H9 (cell line): ENCODE data around the gene MEGF9. TPM values are rescaled to one million over a fixed set of nuclear protein-coding genes. Genes with fewer than 3 reads are reported as not detected.

ENCODE experiments used
- DNase-seq: peaks from one replicate; pipeline ENCODE4 v3.0.0-alpha.2; 2017
- H2AFZ ChIP-seq: one replicate; pipeline ENCODE4 v1.6.1; 2013; ENCODE audit warnings: mild to moderate bottlenecking, low read length, control low read depth, moderate library complexity
- H2AK5ac ChIP-seq: 2 replicates; pipeline ENCODE4 v1.6.1; 2013; ENCODE audit warnings: low read length, control low read depth, mixed read lengths; ENCODE audit not compliant: insufficient read length
- H2BK120ac ChIP-seq: one replicate; pipeline ENCODE4 v1.6.1; 2013; ENCODE audit warnings: low read depth, mild to moderate bottlenecking, low read length, control low read depth, inconsistent platforms; ENCODE audit not compliant: poor library complexity, severe bottlenecking
- H2BK12ac ChIP-seq: 2 replicates; pipeline ENCODE4 v1.6.1; 2013; ENCODE audit warnings: low read length, control low read depth, mixed read lengths, low read depth; ENCODE audit not compliant: insufficient read length
- H2BK15ac ChIP-seq: 2 replicates; pipeline ENCODE4 v1.6.1; 2013; ENCODE audit warnings: low read depth, low read length, control low read depth
- H2BK20ac ChIP-seq: one replicate; pipeline ENCODE4 v1.6.1; 2013; ENCODE audit warnings: low read depth, mild to moderate bottlenecking, low read length, control low read depth, inconsistent platforms; ENCODE audit not compliant: poor library complexity, severe bottlenecking
- H2BK5ac ChIP-seq: 2 replicates; pipeline ENCODE4 v1.6.1; 2013; ENCODE audit warnings: low read length, control low read depth, mixed read lengths; ENCODE audit not compliant: insufficient read length
- H3K14ac ChIP-seq: 2 replicates; pipeline ENCODE4 v1.6.1; 2013; ENCODE audit warnings: low read length, control low read depth; ENCODE audit not compliant: insufficient read depth
- H3K18ac ChIP-seq: 2 replicates; pipeline ENCODE4 v1.6.1; 2013; ENCODE audit warnings: low read depth, mild to moderate bottlenecking, mixed read lengths, low read length, control low read depth; ENCODE audit not compliant: insufficient read length
- H3K23ac ChIP-seq: 2 replicates; pipeline ENCODE4 v1.6.1; 2013; ENCODE audit warnings: low read length, control low read depth, mixed read lengths, low read depth; ENCODE audit not compliant: insufficient read length
- H3K23me2 ChIP-seq: 2 replicates; pipeline ENCODE4 v1.6.1; 2013; ENCODE audit warnings: low read depth, mild to moderate bottlenecking, mixed read lengths, low read length, control low read depth; ENCODE audit not compliant: insufficient read length, poor library complexity, severe bottlenecking
- H3K27ac ChIP-seq: 2 replicates; pipeline ENCODE4 v1.5.1; 2013; ENCODE audit warnings: low read length, control low read depth, mixed read lengths, low read depth; ENCODE audit not compliant: insufficient read length
- H3K27me3 ChIP-seq: 2 replicates; pipeline ENCODE4 v1.6.1; 2013; ENCODE audit warnings: low read length, control low read depth, inconsistent platforms; ENCODE audit not compliant: insufficient read depth
- H3K4ac ChIP-seq: 2 replicates; pipeline ENCODE4 v1.6.1; 2013; ENCODE audit warnings: low read depth, mild to moderate bottlenecking, control low read depth, inconsistent platforms, low read length, moderate library complexity
- H3K4me1 ChIP-seq: 2 replicates; pipeline ENCODE4 v1.6.1; 2013; ENCODE audit warnings: low read length, control low read depth, inconsistent platforms; ENCODE audit not compliant: insufficient read depth
- H3K4me2 ChIP-seq: 2 replicates; pipeline ENCODE4 v1.6.1; 2013; ENCODE audit warnings: low read length, control low read depth, mixed read lengths; ENCODE audit not compliant: insufficient read length, insufficient read depth
- H3K56ac ChIP-seq: 2 replicates; pipeline ENCODE4 v1.6.1; 2013; ENCODE audit warnings: low read depth, mild to moderate bottlenecking, mixed read lengths, low read length, control low read depth; ENCODE audit not compliant: insufficient read length
- H3K79me1 ChIP-seq: 2 replicates; pipeline ENCODE4 v1.6.1; 2013; ENCODE audit warnings: low read depth, mild to moderate bottlenecking, moderate library complexity, low read length, control low read depth, inconsistent platforms; ENCODE audit not compliant: insufficient read depth, poor library complexity, severe bottlenecking
- H3K79me2 ChIP-seq: 2 replicates; pipeline ENCODE4 v1.6.1; 2013; ENCODE audit warnings: low read length, control low read depth, inconsistent platforms; ENCODE audit not compliant: insufficient read depth
- H3K9ac ChIP-seq: 2 replicates; pipeline ENCODE4 v1.6.1; 2013; ENCODE audit warnings: low read length, control low read depth, mixed read lengths; ENCODE audit not compliant: insufficient read length; ENCODE audit errors: extremely low read depth
- H3K9me3 ChIP-seq: one replicate; pipeline ENCODE4 v1.6.1; 2013; ENCODE audit warnings: low read depth, low read length, inconsistent platforms; ENCODE audit not compliant: control insufficient read depth
- H3T11ph ChIP-seq: one replicate; pipeline ENCODE4 v1.6.1; 2013; ENCODE audit warnings: mild to moderate bottlenecking, low read length, control low read depth, inconsistent platforms
- H4K20me1 ChIP-seq: one replicate; pipeline ENCODE4 v1.6.1; 2013; ENCODE audit not compliant: control insufficient read depth, insufficient read length, insufficient read depth
- H4K5ac ChIP-seq: 2 replicates; pipeline ENCODE4 v1.6.1; 2013; ENCODE audit warnings: low read depth, mild to moderate bottlenecking, mixed read lengths, low read length, control low read depth; ENCODE audit not compliant: insufficient read length
- H4K8ac ChIP-seq: replicated peaks from 2 replicates; pipeline ENCODE4 v1.6.1; 2013; ENCODE audit warnings: low read length, control low read depth, mixed read lengths, low read depth; ENCODE audit not compliant: insufficient read length
- H4K91ac ChIP-seq: 2 replicates; pipeline ENCODE4 v1.6.1; 2013; ENCODE audit warnings: low read depth, mild to moderate bottlenecking, moderate library complexity, mixed read lengths, low read length, control low read depth; ENCODE audit not compliant: insufficient read length
- H3K27ac Mint-ChIP-seq, 3 experiments: 2 replicates in 2 of 3; 3 replicates in 1 of 3; pipeline ENCODE4 v1.8.0; 2020 to 2021; ENCODE audit warnings: mixed read lengths in 3 of 3, mild to moderate bottlenecking in 1 of 3, moderate library complexity in 1 of 3
- H3K27me3 Mint-ChIP-seq: 2 replicates; pipeline ENCODE4 v1.8.0; 2021; ENCODE audit warnings: low read depth, mild to moderate bottlenecking, moderate library complexity, mixed read lengths
- H3K36me3 Mint-ChIP-seq, 3 experiments: 2 replicates in 2 of 3; 3 replicates in 1 of 3; pipeline ENCODE4 v1.8.0; 2020 to 2021; ENCODE audit warnings: low read depth in 3 of 3, mixed read lengths in 3 of 3; ENCODE audit not compliant: insufficient read depth in 1 of 3
- H3K4me1 Mint-ChIP-seq, 2 experiments: 2 replicates each; pipeline ENCODE4 v1.8.0; 2020; ENCODE audit warnings: mixed read lengths in 2 of 2
- H3K4me3 Mint-ChIP-seq, 2 experiments: 2 replicates in 1 of 2; 3 replicates in 1 of 2; pipeline ENCODE4 v1.8.0; 2020 to 2021; ENCODE audit warnings: mild to moderate bottlenecking in 2 of 2, mixed read lengths in 2 of 2, moderate library complexity in 1 of 2
- H3K9me3 Mint-ChIP-seq, 2 experiments: 2 replicates in 1 of 2; 3 replicates in 1 of 2; pipeline ENCODE4 v1.8.0; 2020; ENCODE audit warnings: mild to moderate bottlenecking in 2 of 2, mixed read lengths in 2 of 2, moderate library complexity in 1 of 2
- CTCF ChIP-seq: fragments of 200-600 bp; sonication (generic); conservative IDR thresholded peaks from 3 replicates; pipeline ENCODE4 v1.8.0; 2021; ENCODE audit warnings: antibody characterized with exemption, mild to moderate bottlenecking
- WGBS: extraction: QIAGEN DNeasy Blood & Tissue Kit; methylation state at CpG from one replicate; pipeline ENCODE4 v1.1.7; 2013; ENCODE audit warnings: missing lambda C conversion rate, low lambda C conversion rate, mixed read lengths; ENCODE audit not compliant: insufficient read length; ENCODE audit errors: extremely low coverage; 5-methylcytosine and 5-hydroxymethylcytosine counted together
- total RNA-seq: library from RNA; stranded (reverse); gene quantifications from 2 replicates; pipeline ENCODE4 v1.2.1, GENCODE V29; 2021

The MEGF9 gene
- total RNA-seq, 1 experiment from 2014 or later = 0.94 TPM

GRCh38 chr9:120636194-120636957 lies 77.9 kb downstream of the MEGF9 start:
- DNase-seq = no peak
- no peaks in the 10 kb centered on the region; the same call in 1 of the 2 replicates for H3K27me3 ChIP-seq
- no peak overlapping the region for H2BK120ac ChIP-seq
- WGBS = no CpG with 5 or more reads among the region's 25 CpGs
- no peak overlapping the region for H3K9ac ChIP-seq
- no peak overlapping the region for H2AK5ac ChIP-seq
- no peak overlapping the region for H2BK12ac ChIP-seq
- H3K14ac ChIP-seq = no peak overlapping the region
- Mint-ChIP-seq H3K9me3 (peaks cover 13 to 19% of the 10 kb centered on the region in 2 experiments), H3K36me3 (peaks cover 3 to 13% (median 4%) of the 10 kb centered on the region in 3 experiments; a peak in 5 of 7 replicates), H3K27ac (no peak overlapping the region), H3K27me3 (peaks cover 2% of the 10 kb centered on the region), H3K4me1 (0 out of 4 replicates have a peak, but pooled peaks cover 0 to 2% of the 10 kb centered on the region in 2 experiments), H3K4me3 (no peak overlapping the region)
- H2AFZ ChIP-seq = no peak overlapping the region
- H3K18ac ChIP-seq = no peak overlapping the region
- H4K20me1 ChIP-seq = no peaks in the 10 kb centered on the region
- no peaks in the 10 kb centered on the region for H3K23me2 ChIP-seq
- H3T11ph ChIP-seq = no peak overlapping the region
- no peak overlapping the region for H4K5ac ChIP-seq
- H2BK15ac ChIP-seq = no peak overlapping the region
- H3K4me2 ChIP-seq = no peak overlapping the region
- no peak overlapping the region for H3K4ac ChIP-seq
- H3K4me1 ChIP-seq = no peaks in the 10 kb centered on the region
- no peak overlapping the region for H3K23ac ChIP-seq
- no peak overlapping the region for H4K91ac ChIP-seq
- H3K9me3 ChIP-seq = no peaks in the 10 kb centered on the region
- H2BK5ac ChIP-seq = no peak overlapping the region
- no peak overlapping the region for H2BK20ac ChIP-seq
- H4K8ac ChIP-seq = no peak overlapping the region
- TF ChIP-seq CTCF = no peak
- H3K27ac ChIP-seq = no peak overlapping the region
- no peaks in the 10 kb centered on the region for H3K79me1 ChIP-seq
- no peaks in the 10 kb centered on the region for H3K79me2 ChIP-seq
- no peak overlapping the region for H3K56ac ChIP-seq
